HepG2 (cell line): ENCODE data around the gene ZNF586. TPM values are rescaled to one million over a fixed set of nuclear protein-coding genes. Genes with fewer than 3 reads are reported as not detected.
A peak's percentile ranks its signal among the peaks of the same experiment; 100 is the strongest.

ENCODE experiments used
- AHR ChIP-seq: IDR thresholded peaks from 2 replicates; pipeline ENCODE4 v1.6.1; 2018; ENCODE audit warnings: missing genetic modification reagents, missing compliant biosample characterization
- CCDC6 ChIP-seq: sonication (generic); formaldehyde crosslinking; IDR thresholded peaks from 2 replicates; pipeline ENCODE4 v1.8.1; 2022; ENCODE audit warnings: mild to moderate bottlenecking, missing genetic modification reagents, moderate library complexity
- CHCHD3 ChIP-seq: sonication (generic); formaldehyde crosslinking; IDR thresholded peaks from 2 replicates; pipeline ENCODE4 v1.8.0; 2022; ENCODE audit warnings: mild to moderate bottlenecking, missing genetic modification reagents, moderate library complexity
- IRF9 ChIP-seq: sonication (generic); formaldehyde crosslinking; IDR thresholded peaks from 2 replicates; pipeline ENCODE4 v1.8.0; 2022; ENCODE audit warnings: missing genetic modification reagents, mild to moderate bottlenecking, borderline replicate concordance
- LBX2 ChIP-seq: sonication (generic); formaldehyde crosslinking; IDR thresholded peaks from 2 replicates; pipeline ENCODE4 v1.5.0; 2020; ENCODE audit warnings: missing genetic modification reagents, mild to moderate bottlenecking, borderline replicate concordance
- MAFF ChIP-seq: IDR thresholded peaks from 2 replicates; pipeline ENCODE4 v1.6.1; 2011; ENCODE audit warnings: low read depth, low read length, improper control_type of control experiment
- MED13 ChIP-seq: sonication (generic); formaldehyde crosslinking; IDR thresholded peaks from 2 replicates; pipeline ENCODE4 v1.5.0; 2020; ENCODE audit warnings: missing genetic modification reagents
- MYNN ChIP-seq: sonication (generic); formaldehyde crosslinking; IDR thresholded peaks from 2 replicates; pipeline ENCODE4 v1.4.0; 2020; ENCODE audit warnings: mild to moderate bottlenecking, low read depth, missing genetic modification reagents
- NFRKB ChIP-seq: fragments of 450-650 bp; IDR thresholded peaks from 2 replicates; pipeline ENCODE4 v1.6.1; 2017
- NKX3-1 ChIP-seq: sonication (generic); formaldehyde crosslinking; IDR thresholded peaks from 2 replicates; pipeline ENCODE4 v1.5.0; 2020; ENCODE audit warnings: missing genetic modification reagents
- PBX2 ChIP-seq: IDR thresholded peaks from 2 replicates; pipeline ENCODE4 v1.6.1; 2016; ENCODE audit warnings: control low read depth
- PBX3 ChIP-seq: sonication (generic); formaldehyde crosslinking; IDR thresholded peaks from 2 replicates; pipeline ENCODE4 v1.8.1; 2023; ENCODE audit warnings: missing genetic modification reagents, inconsistent platforms, borderline replicate concordance
- PLRG1 ChIP-seq: fragments of 450-650 bp; conservative IDR thresholded peaks from 2 replicates; pipeline ENCODE4 v1.6.1; 2016
- SMAD9 ChIP-seq: sonication (generic); formaldehyde crosslinking; IDR thresholded peaks from 2 replicates; pipeline ENCODE4 v1.5.1; 2020; ENCODE audit warnings: mild to moderate bottlenecking, missing genetic modification reagents
- ZFP62 ChIP-seq: sonication (generic); formaldehyde crosslinking; IDR thresholded peaks from 2 replicates; pipeline ENCODE4 v1.4.0; 2020; ENCODE audit warnings: missing genetic modification reagents
- ZFY ChIP-seq: sonication (generic); formaldehyde crosslinking; IDR thresholded peaks from 2 replicates; pipeline ENCODE4 v1.4.0; 2020; ENCODE audit warnings: missing genetic modification reagents
- ZNF280D ChIP-seq: sonication (generic); formaldehyde crosslinking; IDR thresholded peaks from 2 replicates; pipeline ENCODE4 v1.5.1; 2020; ENCODE audit warnings: mild to moderate bottlenecking, missing genetic modification reagents
- ZNF296 ChIP-seq: sonication (generic); formaldehyde crosslinking; conservative IDR thresholded peaks from 2 replicates; pipeline ENCODE4 v1.5.0; 2020; ENCODE audit warnings: mild to moderate bottlenecking, missing genetic modification reagents
- ZNF335 ChIP-seq: sonication (generic); formaldehyde crosslinking; IDR thresholded peaks from 2 replicates; pipeline ENCODE4 v1.4.0; 2020; ENCODE audit warnings: missing genetic modification reagents
- ZNF441 ChIP-seq: sonication (generic); formaldehyde crosslinking; IDR thresholded peaks from 2 replicates; pipeline ENCODE4 v1.7.0; 2021; ENCODE audit warnings: missing genetic modification reagents, borderline replicate concordance
- ZNF564 ChIP-seq: sonication (generic); formaldehyde crosslinking; IDR thresholded peaks from 2 replicates; pipeline ENCODE4 v1.8.1; 2023; ENCODE audit warnings: mild to moderate bottlenecking, missing genetic modification reagents
- ZSCAN31 ChIP-seq: sonication (generic); formaldehyde crosslinking; IDR thresholded peaks from 2 replicates; pipeline ENCODE4 v1.5.0; 2020; ENCODE audit warnings: low read depth, mild to moderate bottlenecking, missing genetic modification reagents
- polyA plus RNA-seq, 8 experiments: library from polyadenylated mRNA; depleted of rRNA in 3 of 8; stranded (reverse) in 7 of 8; unstranded in 1 of 8; fragments of >200 nt; fragmentation: Illumina TruSeq in 4 of 8; extraction: Trizol in 4 of 8; gene quantifications; 2 replicates each; pipeline versions ENCODE4 v1.2.1 to v1.2.3, GENCODE V29; 2011 to 2016; ENCODE audit warnings: low read depth in 4 of 8, missing spikeins in 1 of 8, mixed read lengths in 1 of 8; ENCODE audit not compliant: insufficient read depth in 1 of 8
- total RNA-seq, 5 experiments: library from RNA; depleted of rRNA; stranded (reverse); fragments of >200 nt; fragmentation: Illumina TruSeq; extraction: Trizol; gene quantifications; 2 replicates each; pipeline ENCODE4 v1.2.3, GENCODE V29; 2016; ENCODE audit warnings: low read depth in 1 of 5

ZNF586 gene
- total and polyA plus RNA-seq, 2 of the 13 experiments (the other 11 are each of a cell fraction or from before 2014, with no cell fraction given): 0.50 to 3.4 TPM

GRCh38 chr19:57746580-57747471, 22.6 kb upstream of the ZNF586 start, which contains the start of gene ZNF776 (continued):
- TF ChIP-seq NFRKB: peak; percentile 66
- no peak for TF ChIP-seq PLRG1
- peak; percentile 95 for TF ChIP-seq PBX2 (CRISPR knock-in tag)
- TF ChIP-seq ZNF441 (CRISPR knock-in tag): no peak
- TF ChIP-seq ZFY: peak; percentile 75
- TF ChIP-seq SMAD9: 0 out of 2 replicates have a peak, but pooled peaks have one; percentile 32
- TF ChIP-seq MYNN (CRISPR knock-in tag): no peak
- peak; percentile 48; the same call in 1 of the 2 replicates for TF ChIP-seq ZNF280D (CRISPR knock-in tag)
- no peak for TF ChIP-seq NKX3-1
- TF ChIP-seq CCDC6 (CRISPR knock-in tag): peak; percentile 19; the same call in 1 of the 2 replicates
- TF ChIP-seq LBX2 (CRISPR knock-in tag): no peak
- peak; percentile 37; the same call in 1 of the 2 replicates for TF ChIP-seq MED13 (CRISPR knock-in tag)
- TF ChIP-seq MAFF: no peak
- 0 out of 2 replicates have a peak, but pooled peaks have one; percentile 41 for TF ChIP-seq ZNF564 (CRISPR knock-in tag)
- no peak for TF ChIP-seq AHR (CRISPR knock-in tag)
- TF ChIP-seq ZFP62 (CRISPR knock-in tag): no peak
- no peak for TF ChIP-seq CHCHD3
- TF ChIP-seq ZNF335 (CRISPR knock-in tag): 0 out of 2 replicates have a peak, but pooled peaks have one; percentile 35
- TF ChIP-seq PBX3 (CRISPR knock-in tag): 0 out of 2 replicates have a peak, but pooled peaks have one; percentile 61
- TF ChIP-seq ZSCAN31 (CRISPR knock-in tag): peak; percentile 65; the same call in 1 of the 2 replicates
- no peak for TF ChIP-seq ZNF296 (CRISPR knock-in tag)
- no peak; the same call in 1 of the 2 replicates for TF ChIP-seq IRF9 (CRISPR knock-in tag)
